NT2/D1 (cell line): ENCODE data around the gene KLHL22.
"Not testable (repeated sequence)": the region's sequence is repeated elsewhere in the genome, so short reads cannot be mapped to it uniquely, and the experiment has no call there.

Source experiments
- DNase-seq: peaks from one replicate; pipeline ENCODE4 v3.0.0-alpha.2; 2011; ENCODE audit warnings: low read depth, low spot score
- H3K27me3 ChIP-seq: 2 replicates; pipeline ENCODE4 v1.6.0; 2011; ENCODE audit warnings: mild to moderate bottlenecking; ENCODE audit not compliant: insufficient read length, insufficient read depth
- H3K36me3 ChIP-seq: 2 replicates; pipeline ENCODE4 v1.6.1; 2011; ENCODE audit warnings: mild to moderate bottlenecking, low read length, mixed read lengths; ENCODE audit not compliant: insufficient read depth, insufficient read length
- H3K4me1 ChIP-seq: 2 replicates; pipeline ENCODE4 v1.5.1; 2011; ENCODE audit not compliant: insufficient read depth, insufficient read length
- H3K4me3 ChIP-seq: 2 replicates; pipeline ENCODE4 v1.5.1; 2011; ENCODE audit warnings: low read depth; ENCODE audit not compliant: insufficient read length
- H3K9ac ChIP-seq: 2 replicates; pipeline ENCODE4 v1.6.0; 2011; ENCODE audit warnings: low read depth; ENCODE audit not compliant: insufficient read length
- H3K9me3 ChIP-seq: 2 replicates; pipeline ENCODE4 v1.5.1; 2011; ENCODE audit warnings: mild to moderate bottlenecking, low read length; ENCODE audit not compliant: insufficient read depth
- SUZ12 ChIP-seq: IDR thresholded peaks from 2 replicates; pipeline ENCODE4 v1.6.1; 2011; ENCODE audit not compliant: insufficient read length, insufficient read depth; ENCODE audit errors: extremely low read depth
- YY1 ChIP-seq: IDR thresholded peaks from 2 replicates; pipeline ENCODE4 v1.6.1; 2011; ENCODE audit not compliant: insufficient read length, insufficient read depth
- ZNF274 ChIP-seq: IDR thresholded peaks from 2 replicates; pipeline ENCODE4 v1.6.1; 2011; ENCODE audit warnings: mild to moderate bottlenecking, low read depth, low read length

The KLHL22 gene

DNA sequence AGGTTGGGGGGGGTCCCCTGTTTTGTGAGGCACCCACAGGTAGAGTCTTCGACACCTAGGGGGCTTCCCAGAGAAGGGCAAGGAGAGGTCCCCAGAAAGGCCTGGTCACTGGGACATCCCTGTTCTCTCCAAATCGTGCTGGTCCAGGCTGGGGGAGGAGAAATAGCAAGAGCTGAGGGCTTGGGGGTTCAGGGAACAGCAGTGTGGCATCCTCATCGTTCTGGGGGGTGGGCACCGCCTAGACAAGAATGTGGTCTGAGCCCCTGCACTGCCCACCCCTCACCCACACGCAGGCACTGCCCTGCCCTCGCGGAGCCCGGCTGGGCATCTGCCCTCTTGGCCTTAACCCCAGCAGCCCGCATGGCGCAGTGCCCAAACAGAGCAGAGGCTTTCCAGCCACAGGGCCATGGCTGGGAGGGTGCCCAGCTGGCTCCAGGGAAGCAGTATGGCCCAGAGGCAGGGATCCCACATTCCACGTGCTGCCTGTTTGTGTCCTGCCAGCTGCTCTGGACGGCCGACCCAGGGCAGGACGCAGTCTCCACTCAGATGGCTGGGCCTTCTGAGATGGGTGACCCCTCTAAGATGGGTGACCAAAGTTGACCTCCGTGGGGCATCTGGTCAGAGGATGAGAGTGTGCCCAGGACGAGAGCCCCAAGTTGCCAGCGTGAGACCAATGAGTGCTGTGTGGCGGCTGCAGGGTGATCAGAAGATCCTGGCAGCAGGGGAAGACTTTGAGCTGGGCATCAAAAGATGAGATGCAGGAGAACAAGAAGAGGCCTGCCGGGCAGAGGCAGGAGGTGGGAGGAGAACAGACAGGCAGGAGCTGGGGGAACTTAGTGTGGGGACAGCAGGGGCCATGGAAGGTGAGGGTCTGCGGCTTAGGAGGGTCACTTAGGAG is 72.3 kb downstream of the KLHL22 start:
- Histone ChIP-seq H3K9me3 (no peaks in the 10 kb centered on the region), H3K4me3 (no peak overlapping the region), H3K9ac (no peak overlapping the region), H3K4me1 (no peaks in the 10 kb centered on the region), H3K36me3 (peaks cover 40% of the 10 kb centered on the region), H3K27me3 (no peaks in the 10 kb centered on the region)
- TF ChIP-seq ZNF274 = no peak
- no peak for DNase-seq

- Histone ChIP-seq H3K27me3 (no peaks in the 10 kb centered on the region), H3K36me3 (peaks cover 35% of the 10 kb centered on the region), H3K9ac (no peak overlapping the region), H3K9me3 (no peaks in the 10 kb centered on the region), H3K4me3 (no peak overlapping the region), H3K4me1 (no peaks in the 10 kb centered on the region)
- no peak for DNase-seq
- no peak for TF ChIP-seq ZNF274
Observed at GRCh38 chr22:20422271-20423007, 73.2 kb downstream of the KLHL22 start.

DNA sequence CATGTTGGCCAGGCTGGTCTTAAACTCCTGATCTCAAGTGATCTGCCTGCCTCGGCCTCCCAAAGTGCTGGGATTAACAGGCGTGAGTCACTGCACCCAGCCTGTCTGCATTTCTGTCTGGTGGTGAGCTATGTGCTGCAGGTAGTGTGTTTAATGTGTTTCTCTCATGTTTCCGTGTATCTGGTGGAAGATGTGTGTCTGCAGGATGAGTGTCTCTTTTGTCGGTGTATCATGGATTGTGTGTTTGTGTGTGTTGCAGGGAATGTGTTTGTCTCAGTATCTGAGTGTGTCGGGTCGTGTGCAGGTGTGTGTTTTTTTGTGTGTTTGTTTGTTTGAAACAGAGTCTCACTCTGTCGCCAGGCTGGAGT is 74.1 kb downstream of the KLHL22 start:
- DNase-seq = no peak
- TF ChIP-seq ZNF274 (no peak), SUZ12 (no peak), YY1 (no peak)
- Histone ChIP-seq H3K27me3 (no peaks in the 10 kb centered on the region), H3K36me3 (peaks cover 28% of the 10 kb centered on the region), H3K9me3 (no peaks in the 10 kb centered on the region), H3K9ac (no peak overlapping the region), H3K4me3 (no peak overlapping the region), H3K4me1 (no peaks in the 10 kb centered on the region)

- Histone ChIP-seq H3K27me3 (no peaks in the 10 kb centered on the region), H3K9ac (no peak overlapping the region), H3K9me3 (no peaks in the 10 kb centered on the region), H3K36me3 (peaks cover 18% of the 10 kb centered on the region), H3K4me3 (no peak overlapping the region), H3K4me1 (no peaks in the 10 kb centered on the region)
- TF ChIP-seq YY1 (no peak), ZNF274 (no peak), SUZ12 (no peak)
- DNase-seq = no peak
Observed at GRCh38 chr22:20420157-20420842, 75.3 kb downstream of the KLHL22 start.

- Histone ChIP-seq H3K4me1 (no peaks in the 10 kb centered on the region), H3K36me3 (peaks cover 11% of the 10 kb centered on the region), H3K27me3 (no peaks in the 10 kb centered on the region), H3K4me3 (no peak overlapping the region), H3K9ac (no peak overlapping the region), H3K9me3 (no peaks in the 10 kb centered on the region)
- TF ChIP-seq ZNF274 = no peak
- no peak for TF ChIP-seq YY1
- no peak for TF ChIP-seq SUZ12
- no peak for DNase-seq
Observed at GRCh38 chr22:20419664-20419951, 76.0 kb downstream of the KLHL22 start.

GRCh38 chr22:20418211-20418788 is 77.3 kb downstream of the KLHL22 start:
- H3K4me3 ChIP-seq = peak overlapping the region; percentile 37
- TF ChIP-seq YY1 = no peak
- no peak for TF ChIP-seq ZNF274
- no peak for TF ChIP-seq SUZ12
- H3K4me1 ChIP-seq = no peaks in the 10 kb centered on the region
- H3K27me3 ChIP-seq = no peaks in the 10 kb centered on the region
- no peaks in the 10 kb centered on the region for H3K9me3 ChIP-seq
- no peak for DNase-seq
- H3K36me3 ChIP-seq = peaks cover 1% of the 10 kb centered on the region
- H3K9ac ChIP-seq = peak overlapping the region; percentile 72

GRCh38 chr22:20415699-20416098 is 79.9 kb downstream of the KLHL22 start:
- not testable (repeated sequence) for DNase-seq, H3K9me3 ChIP-seq, H3K4me1 ChIP-seq, H3K27me3 ChIP-seq, H3K36me3 ChIP-seq, H3K9ac ChIP-seq, H3K4me3 ChIP-seq

DNA sequence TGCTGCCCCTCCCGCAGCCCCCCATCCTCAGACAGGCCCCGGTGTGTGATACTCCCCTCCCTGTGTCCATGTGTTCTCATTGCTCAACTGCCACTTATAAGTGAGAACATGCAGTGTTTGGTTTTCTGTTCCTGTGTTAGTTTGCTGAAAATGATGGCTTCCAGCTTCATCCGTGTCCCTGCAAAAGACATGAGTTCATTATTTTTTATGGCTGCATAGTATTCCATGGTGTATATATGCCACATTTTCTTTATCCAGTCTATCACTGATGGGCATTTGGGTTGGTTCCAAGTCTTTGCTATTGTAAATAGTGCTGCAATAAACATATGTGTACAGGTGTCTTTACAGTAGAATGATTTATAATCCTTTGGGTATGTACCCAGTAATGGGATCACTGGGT is 80.4 kb downstream of the KLHL22 start:
- H3K9me3 ChIP-seq, DNase-seq, H3K4me1 ChIP-seq, H3K4me3 ChIP-seq, H3K36me3 ChIP-seq, H3K27me3 ChIP-seq, H3K9ac ChIP-seq: not testable (repeated sequence)
